K562 (cell line): ENCODE results near the gene SLC25A1. TPM values are rescaled to one million over a fixed set of nuclear protein-coding genes. Genes with fewer than 3 reads are reported as not detected.

Experiments used
- CBX2 ChIP-seq: fragments of 200-600 bp; sonication (generic); IDR thresholded peaks from one replicate; pipeline ENCODE4 v1.6.1; 2012; ENCODE audit warnings: mild to moderate bottlenecking, low read length, inconsistent platforms; ENCODE audit not compliant: insufficient read depth, poor library complexity, severe bottlenecking
- E2F3 ChIP-seq: fragments of 250-450 bp; sonication (Bioruptor Pico); IDR thresholded peaks from 2 replicates; pipeline ENCODE4 v1.4.0; 2020; ENCODE audit warnings: mild to moderate bottlenecking
- ETV6 ChIP-seq, 3 experiments: fragments of 150-350 bp in 1 of 3; sonication (generic) in 1 of 3; formaldehyde crosslinking in 1 of 3; IDR thresholded peaks; 2 replicates each; pipeline versions ENCODE4 v1.6.1 to v1.8.0; 2014 to 2022; ENCODE audit warnings: borderline replicate concordance in 2 of 3, low read depth in 2 of 3, antibody characterized with exemption in 1 of 3, low read length in 1 of 3, mild to moderate bottlenecking in 1 of 3, missing genetic modification reagents in 1 of 3
- FOXJ2 ChIP-seq: fragments of 200-800 bp; sonication (Bioruptor generic); IDR thresholded peaks from 2 replicates; pipeline ENCODE4 v1.6.1; 2016; ENCODE audit warnings: missing genetic modification characterization, missing compliant biosample characterization
- JUNB ChIP-seq: fragments of 450-650 bp; formaldehyde crosslinking; conservative IDR thresholded peaks from 2 replicates; pipeline ENCODE4 v1.4.0; 2020; ENCODE audit warnings: mild to moderate bottlenecking
- KLF6 ChIP-seq: fragments of 250-450 bp; sonication (Bioruptor Pico); IDR thresholded peaks from 2 replicates; pipeline ENCODE4 v1.4.0; 2020; ENCODE audit warnings: mild to moderate bottlenecking, moderate library complexity, borderline replicate concordance
- MAFK ChIP-seq: IDR thresholded peaks from 2 replicates; pipeline ENCODE4 v1.6.1; 2011; ENCODE audit warnings: low read length, improper control_type of control experiment
- MCM3 ChIP-seq: fragments of 450-650 bp; IDR thresholded peaks from 2 replicates; pipeline ENCODE4 v1.6.1; 2016
- MECOM ChIP-seq: fragments of 250-450 bp; sonication (Bioruptor Pico); IDR thresholded peaks from 2 replicates; pipeline ENCODE4 v1.8.0; 2022; ENCODE audit warnings: inconsistent platforms
- NBN ChIP-seq: fragments of 450-650 bp; IDR thresholded peaks from 2 replicates; pipeline ENCODE4 v1.6.1; 2016; ENCODE audit warnings: low read depth, mild to moderate bottlenecking
- NFE2 ChIP-seq: IDR thresholded peaks from 2 replicates; pipeline ENCODE4 v1.6.1; 2014; ENCODE audit warnings: antibody characterized with exemption, low read depth
- PRMT5 ChIP-seq: sonication (generic); formaldehyde crosslinking; IDR thresholded peaks from 2 replicates; pipeline ENCODE4 v1.5.0; 2020; ENCODE audit warnings: missing genetic modification reagents
- SRSF3 ChIP-seq: fragments of 200-400 bp; formaldehyde crosslinking; IDR thresholded peaks from 2 replicates; pipeline ENCODE4 v1.6.1; 2016; ENCODE audit warnings: mild to moderate bottlenecking, low read length, moderate library complexity; ENCODE audit not compliant: insufficient read depth
- ZNF175 ChIP-seq: fragments of 200-800 bp; sonication (Bioruptor generic); IDR thresholded peaks from 2 replicates; pipeline ENCODE4 v1.6.1; 2016; ENCODE audit warnings: low read depth, mild to moderate bottlenecking, missing genetic modification characterization, missing compliant biosample characterization
- polyA plus RNA-seq, 8 experiments: library from polyadenylated mRNA; depleted of rRNA in 4 of 8; stranded (reverse) in 5 of 8; unstranded in 3 of 8; fragments of >200 nt; fragmentation: Nextera tagmentation in 2 of 8; fragmentation: Illumina TruSeq in 1 of 8; extraction: Ambion mirVana in 2 of 8; extraction: Trizol in 1 of 8; gene quantifications; 2 replicates each; pipeline versions ENCODE4 v1.2.1 to v1.2.3, GENCODE V29; 2011 to 2014; ENCODE audit warnings: inconsistent platforms in 1 of 8, missing spikeins in 1 of 8
- total RNA-seq, 7 experiments: library from RNA; depleted of rRNA in 6 of 7; stranded (reverse); fragments of >200 nt in 6 of 7; fragmentation: Illumina TruSeq in 2 of 7; extraction: Trizol in 2 of 7; gene quantifications; 2 replicates each; pipeline versions ENCODE4 v1.2.1 to v1.2.3, GENCODE V29; 2011 to 2021; ENCODE audit warnings: low replicate concordance in 1 of 7
- TF ChIP-seq, protein P1 (sequence below): IDR thresholded peaks from 2 replicates; pipeline ENCODE4 v1.6.1; 2011; ENCODE audit warnings: borderline replicate concordance, low read depth, mild to moderate bottlenecking, moderate library complexity, low read length; ENCODE audit not compliant: insufficient read depth, poor library complexity, severe bottlenecking

Gene SLC25A1
- total and polyA plus RNA-seq, 9 of the 15 experiments (the other 6 are each of a cell fraction or from before 2014, with no cell fraction given) = 11.0 to 408 (median 110) TPM

DNA sequence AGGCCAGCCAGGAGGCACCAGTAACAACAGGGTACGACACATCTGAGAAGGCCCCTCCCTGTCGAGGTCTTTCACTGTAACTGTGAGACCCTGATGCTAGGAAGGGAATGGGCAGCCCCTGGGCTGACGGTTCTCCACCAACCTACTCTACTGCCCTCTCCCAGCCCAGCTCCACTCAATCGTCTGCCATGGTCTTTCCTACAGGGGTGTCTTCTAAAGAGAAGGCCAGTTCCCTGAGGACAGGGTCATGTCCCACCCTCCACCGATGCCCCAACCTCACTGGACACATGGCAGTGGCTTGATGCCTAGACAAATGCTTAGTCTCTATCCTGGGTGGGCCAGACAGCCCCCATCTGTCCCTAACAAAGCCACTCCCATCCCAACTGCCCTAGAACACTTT is 46.0 kb upstream of the SLC25A1 start (continued):
- TF ChIP-seq JUNB (CRISPR knock-in tag) = no peak
- TF ChIP-seq NBN = no peak
- TF ChIP-seq NFE2 = no peak
- no peak for TF ChIP-seq SRSF3
- no peak for TF ChIP-seq PRMT5 (CRISPR knock-in tag)
- TF ChIP-seq FOXJ2 (tag) = no peak
- TF ChIP-seq ZNF175 (CRISPR knock-in tag) = no peak
- TF ChIP-seq CBX2 = no peak
- no peak for TF ChIP-seq MECOM (CRISPR knock-in tag)
- no peak for TF ChIP-seq E2F3 (CRISPR knock-in tag)
- no peak for TF ChIP-seq ETV6 (IDR thresholded peaks at IDR 0.05; ENCODE audit: borderline replicate concordance in 1 of 2, low read depth in 2 of 2, low read length in 1 of 2)
- no peak for TF ChIP-seq ETV6 (CRISPR knock-in tag; IDR thresholded peaks at IDR 0.05; ENCODE audit: borderline replicate concordance)
- TF ChIP-seq, protein P1, sequence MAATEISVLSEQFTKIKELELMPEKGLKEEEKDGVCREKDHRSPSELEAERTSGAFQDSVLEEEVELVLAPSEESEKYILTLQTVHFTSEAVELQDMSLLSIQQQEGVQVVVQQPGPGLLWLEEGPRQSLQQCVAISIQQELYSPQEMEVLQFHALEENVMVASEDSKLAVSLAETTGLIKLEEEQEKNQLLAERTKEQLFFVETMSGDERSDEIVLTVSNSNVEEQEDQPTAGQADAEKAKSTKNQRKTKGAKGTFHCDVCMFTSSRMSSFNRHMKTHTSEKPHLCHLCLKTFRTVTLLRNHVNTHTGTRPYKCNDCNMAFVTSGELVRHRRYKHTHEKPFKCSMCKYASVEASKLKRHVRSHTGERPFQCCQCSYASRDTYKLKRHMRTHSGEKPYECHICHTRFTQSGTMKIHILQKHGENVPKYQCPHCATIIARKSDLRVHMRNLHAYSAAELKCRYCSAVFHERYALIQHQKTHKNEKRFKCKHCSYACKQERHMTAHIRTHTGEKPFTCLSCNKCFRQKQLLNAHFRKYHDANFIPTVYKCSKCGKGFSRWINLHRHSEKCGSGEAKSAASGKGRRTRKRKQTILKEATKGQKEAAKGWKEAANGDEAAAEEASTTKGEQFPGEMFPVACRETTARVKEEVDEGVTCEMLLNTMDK = no peak
- TF ChIP-seq KLF6 (CRISPR knock-in tag) = no peak
- TF ChIP-seq MAFK = no peak
- TF ChIP-seq MCM3 = no peak
